Renal pelvis (tissue), 4 donors: ENCODE data around the gene IKZF1. TPM values are rescaled to one million over a fixed set of nuclear protein-coding genes. Genes with fewer than 3 reads are reported as not detected.

Experiments
- DNase-seq: peaks from one replicate; pipeline ENCODE4 v3.0.0-alpha.2; 2013
- polyA plus RNA-seq, 3 donors: library from polyadenylated mRNA; unstranded; fragments of 120-200 nt; gene quantifications; one replicate each; pipeline ENCODE4 v1.2.1, GENCODE V29; 2013; ENCODE audit not compliant: insufficient read length in 3 of 3

Gene IKZF1
- polyA plus RNA-seq, 3 donors: 0.94 to 1.8 (median 1.6) TPM

DNA sequence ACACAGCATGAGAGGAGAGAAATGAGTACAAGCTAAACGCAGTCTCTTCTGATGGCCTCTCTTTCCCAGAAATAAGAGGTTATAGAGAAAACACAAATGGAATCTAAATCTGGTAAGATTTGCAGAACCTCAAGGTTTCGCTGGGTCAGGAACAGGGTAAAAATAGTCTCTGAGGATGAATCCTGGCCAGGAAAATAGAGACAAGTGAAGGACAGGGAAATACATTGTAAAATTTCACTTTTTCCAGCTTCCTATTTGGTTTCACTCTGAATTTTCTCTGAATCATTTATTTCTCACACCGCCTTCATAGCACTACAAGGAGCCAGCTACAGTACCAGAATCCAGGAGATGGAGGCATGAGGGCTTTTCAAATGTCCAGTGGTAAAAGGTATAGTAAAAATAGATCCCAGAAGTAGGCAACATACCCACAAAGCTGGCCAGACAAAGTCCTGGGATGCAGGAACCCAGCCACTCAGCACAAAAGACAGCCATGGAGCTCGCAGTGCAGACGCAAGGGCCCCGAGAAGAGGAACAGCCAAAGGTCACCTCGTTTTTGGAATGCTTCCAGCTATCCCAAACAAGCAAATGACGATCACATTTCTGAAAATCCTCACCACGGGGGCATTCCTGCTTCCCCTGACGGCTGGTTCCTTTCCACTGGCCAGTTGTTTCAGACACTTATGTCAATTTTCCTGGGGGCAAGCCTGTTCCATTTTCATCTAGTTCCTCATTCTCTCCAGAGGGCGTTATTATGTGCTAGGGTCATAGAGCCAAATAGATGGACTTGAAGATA, 21.5 kb upstream of the IKZF1 start:
- no peak for DNase-seq

DNA sequence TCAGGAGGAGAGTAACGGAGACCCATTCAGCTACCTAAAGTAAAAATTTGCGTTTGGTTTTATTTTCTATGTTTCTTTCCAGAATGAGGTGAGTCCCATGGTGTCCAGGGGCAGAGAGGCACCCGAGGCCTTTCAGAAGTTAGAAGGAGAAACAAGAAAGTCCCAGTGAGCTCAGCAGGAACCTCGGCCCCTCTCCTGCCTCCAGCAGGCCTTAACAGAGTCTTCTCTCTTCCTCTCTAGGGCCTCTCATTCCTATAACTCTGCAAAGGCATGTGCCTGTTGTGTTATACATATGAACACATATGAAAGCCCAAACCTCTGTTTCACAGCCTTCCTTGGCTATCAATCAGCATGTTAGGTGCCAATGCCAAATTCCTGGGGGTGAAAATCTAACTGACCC, 20.8 kb upstream of the IKZF1 start:
- DNase-seq: no peak

DNA sequence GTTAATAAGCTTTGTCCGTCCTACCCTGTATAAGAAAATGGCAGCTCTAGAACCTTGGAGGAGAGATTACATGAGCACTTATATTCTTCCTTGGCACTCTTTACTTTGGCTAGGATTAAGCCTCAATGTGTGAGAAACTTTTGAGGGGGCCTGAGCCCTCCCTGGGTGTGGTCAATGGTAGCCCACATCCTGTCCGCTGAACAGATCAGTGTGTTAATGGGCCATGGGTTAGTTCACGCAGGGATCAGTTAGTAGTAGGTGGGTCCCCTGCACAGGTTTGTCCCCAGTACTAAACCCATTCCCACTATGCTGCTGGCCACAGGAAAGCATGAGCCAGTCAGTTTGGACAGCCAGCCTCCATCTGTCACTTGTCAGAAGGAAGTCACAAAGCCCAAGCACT, 20.2 kb upstream of the IKZF1 start:
- no peak for DNase-seq

DNA sequence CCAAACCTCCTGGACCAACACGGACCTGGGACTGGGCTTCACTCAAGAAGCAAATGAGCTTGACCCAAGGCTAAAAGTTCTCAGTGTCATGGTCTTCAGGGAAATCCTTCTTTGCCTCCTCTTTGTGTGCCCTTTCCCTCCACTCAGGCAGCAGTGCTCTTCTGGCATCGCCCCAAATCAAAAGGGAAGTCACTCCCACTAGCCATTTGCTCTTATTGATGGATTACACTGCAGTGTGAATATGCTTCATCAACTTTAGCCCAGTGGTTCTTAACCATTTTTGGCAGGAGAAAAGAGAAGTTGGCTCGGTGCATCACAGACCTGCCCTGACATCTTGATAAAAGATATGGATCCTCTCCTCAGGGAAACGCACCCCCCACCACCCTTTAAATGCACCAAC, 19.2 kb upstream of the IKZF1 start:
- no peak for DNase-seq

DNA sequence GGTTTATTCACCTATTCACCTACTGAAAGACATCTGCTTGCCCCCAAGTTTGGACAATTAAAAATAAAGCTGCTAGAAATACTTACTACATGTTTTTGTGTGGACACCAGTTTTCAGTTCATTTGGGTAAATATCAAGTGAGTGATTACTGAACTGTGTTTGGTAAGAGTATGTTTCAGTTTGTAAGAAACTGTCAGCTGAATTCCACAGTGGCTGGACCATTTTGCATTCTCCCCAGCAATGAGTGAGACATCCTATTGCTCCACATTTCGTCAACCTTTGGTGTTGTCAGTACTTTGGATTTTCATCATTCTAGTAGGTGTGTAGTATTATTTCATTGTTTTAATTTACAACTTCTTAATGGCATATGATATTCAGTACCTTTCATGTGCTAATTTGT, 17.4 kb upstream of the IKZF1 start:
- no peak for DNase-seq

DNA sequence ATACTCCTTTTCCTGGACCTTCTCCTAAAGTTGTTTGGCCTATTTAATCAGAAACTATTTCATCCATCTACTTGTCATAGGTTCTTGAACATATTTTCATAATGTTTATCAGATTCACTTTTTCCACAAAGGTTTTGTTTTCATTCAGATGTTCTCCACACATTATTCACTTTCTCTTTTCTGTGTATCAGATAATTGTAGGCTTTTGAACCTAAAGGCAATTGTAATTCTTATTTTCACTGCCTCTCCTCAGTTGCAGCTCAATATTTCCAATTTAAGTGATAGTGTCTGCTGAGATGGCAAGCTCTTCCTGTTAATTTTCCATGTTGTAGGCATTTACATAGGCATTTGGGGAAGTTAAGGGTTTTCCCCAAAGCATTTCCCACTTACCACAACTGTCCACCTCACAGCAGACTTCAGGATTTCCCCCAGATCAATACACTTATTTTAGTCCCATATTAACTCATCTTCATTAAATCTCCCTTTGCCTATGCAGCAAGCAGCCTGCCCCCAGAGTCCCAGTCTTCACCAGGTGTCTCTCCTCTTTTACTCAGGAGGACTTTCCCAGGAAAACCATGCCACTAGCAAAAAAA, 12.3 kb upstream of the IKZF1 start:
- no peak for DNase-seq

DNA sequence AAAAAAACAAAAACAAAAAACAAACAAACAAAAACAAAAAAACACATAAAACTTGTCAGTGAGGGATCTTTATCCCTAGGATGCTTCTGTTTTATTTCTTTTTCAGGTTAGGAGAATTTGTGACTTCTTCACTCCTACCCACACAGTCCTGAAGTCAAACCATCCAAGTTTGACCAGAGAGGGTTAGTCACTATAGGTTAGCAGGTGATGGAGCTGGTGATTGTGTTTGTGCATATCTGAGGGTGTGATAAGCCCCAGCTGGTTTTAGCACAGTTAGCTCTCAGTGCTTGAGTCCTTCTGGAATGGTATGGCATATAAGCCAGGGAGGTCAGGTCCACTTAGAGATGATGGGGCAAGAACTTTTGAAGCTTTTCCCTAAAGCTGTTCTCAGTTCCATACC, 11.8 kb upstream of the IKZF1 start:
- no peak for DNase-seq

DNA sequence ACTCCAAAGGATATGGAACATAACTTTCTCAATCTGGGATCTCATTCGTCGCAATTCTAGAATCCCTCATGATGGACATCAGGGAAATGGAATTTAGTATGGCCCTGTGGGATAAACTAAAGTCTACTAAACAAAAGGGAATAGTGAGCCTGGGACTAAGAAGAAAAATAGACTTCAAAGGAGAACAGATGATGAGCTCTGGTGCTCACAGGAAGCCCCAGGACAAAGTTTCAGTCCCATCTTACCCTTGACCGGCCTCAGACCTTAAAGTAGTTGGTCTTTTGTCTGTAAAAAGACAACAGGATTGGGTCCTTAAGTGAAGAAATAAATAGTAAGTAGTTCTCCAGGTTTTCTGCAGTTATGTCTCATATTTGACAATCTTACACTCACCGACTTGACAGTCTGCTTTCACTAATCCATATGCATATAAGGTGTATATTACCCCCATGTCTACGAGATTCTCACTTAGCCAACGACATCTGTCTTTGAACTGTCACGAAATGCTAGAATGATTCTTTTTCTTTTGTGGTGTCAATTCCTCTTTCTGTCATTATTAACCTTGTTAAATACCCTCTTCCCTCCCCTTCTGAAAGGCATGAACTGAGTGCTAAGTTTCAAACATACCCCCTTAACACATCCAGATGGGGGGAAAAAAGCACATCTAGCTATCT, 10.9 kb upstream of the IKZF1 start:
- no peak for DNase-seq

DNA sequence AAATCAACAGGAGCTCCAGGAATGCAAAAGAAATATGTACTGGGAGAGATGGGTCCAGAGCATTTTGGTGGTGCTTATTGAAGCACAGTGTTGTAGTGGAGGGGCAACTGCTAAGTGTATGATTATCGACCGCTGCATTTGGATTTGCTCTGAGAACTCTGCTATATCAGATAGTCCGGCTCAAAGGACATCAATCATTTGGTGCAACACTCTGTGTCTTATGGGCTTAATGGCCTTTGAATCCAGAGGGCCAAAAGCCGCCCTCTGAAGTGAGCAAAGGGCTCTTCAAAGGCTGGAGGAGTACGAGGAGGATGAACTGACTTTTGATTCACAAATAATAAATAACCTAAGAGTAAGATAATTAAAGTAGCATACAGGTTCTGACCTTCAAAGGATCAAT, 9.4 kb upstream of the IKZF1 start:
- DNase-seq: no peak

DNA sequence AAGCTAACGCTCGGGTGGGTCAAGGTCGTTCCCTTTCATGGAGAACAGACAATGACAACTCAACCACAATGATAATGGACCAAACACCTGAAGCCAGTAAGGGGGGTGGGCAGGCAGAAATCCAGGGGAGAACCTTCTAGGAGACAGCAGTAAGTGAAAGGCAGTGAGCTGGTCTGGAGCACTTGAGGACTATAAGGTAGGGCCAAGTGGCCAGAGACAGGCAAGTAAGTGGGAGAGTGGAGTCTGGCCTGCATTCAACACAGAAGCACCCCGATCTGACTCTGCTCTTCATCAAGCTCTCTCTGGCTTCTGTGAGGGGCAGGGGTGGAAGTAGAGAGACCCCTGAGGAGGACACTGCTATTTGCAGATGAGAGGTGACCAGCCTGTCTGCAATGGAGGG, 7.7 kb upstream of the IKZF1 start:
- DNase-seq: no peak

DNA sequence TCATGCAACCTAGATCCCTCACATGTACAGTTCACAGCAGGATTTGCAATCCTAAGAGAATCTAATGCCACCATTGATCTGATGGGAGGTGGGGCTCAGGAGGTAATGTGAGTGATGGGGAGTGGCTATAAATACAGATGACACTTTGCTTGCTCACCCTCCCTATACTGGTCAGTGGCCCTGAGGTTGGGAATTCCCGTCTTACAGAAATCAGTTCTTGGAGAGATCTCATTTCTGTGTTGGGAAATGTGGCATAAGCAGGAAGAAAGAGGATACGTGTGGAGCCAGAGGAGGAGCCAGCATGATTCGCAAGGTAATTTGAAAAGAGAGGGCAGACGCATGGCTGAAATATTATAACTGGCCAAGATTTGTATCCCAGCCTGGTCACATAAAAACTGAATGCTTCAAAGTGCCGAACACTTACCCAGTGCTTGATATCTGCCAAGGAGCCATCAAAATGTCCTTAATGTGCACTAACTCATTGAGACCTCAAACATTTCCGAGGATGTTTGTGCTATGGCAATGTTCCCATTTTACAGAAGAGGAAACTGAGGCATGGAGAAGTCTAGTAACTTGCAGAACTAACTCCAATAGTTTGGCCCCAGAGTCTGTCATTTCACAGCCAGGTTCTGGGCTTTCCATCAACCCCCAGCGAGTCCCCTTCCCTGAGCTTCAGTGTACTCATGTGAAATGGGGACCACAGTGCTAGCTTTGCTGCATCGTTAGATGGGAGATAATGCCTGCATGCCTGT, 5.5 kb upstream of the IKZF1 start:
- no peak for DNase-seq

DNA sequence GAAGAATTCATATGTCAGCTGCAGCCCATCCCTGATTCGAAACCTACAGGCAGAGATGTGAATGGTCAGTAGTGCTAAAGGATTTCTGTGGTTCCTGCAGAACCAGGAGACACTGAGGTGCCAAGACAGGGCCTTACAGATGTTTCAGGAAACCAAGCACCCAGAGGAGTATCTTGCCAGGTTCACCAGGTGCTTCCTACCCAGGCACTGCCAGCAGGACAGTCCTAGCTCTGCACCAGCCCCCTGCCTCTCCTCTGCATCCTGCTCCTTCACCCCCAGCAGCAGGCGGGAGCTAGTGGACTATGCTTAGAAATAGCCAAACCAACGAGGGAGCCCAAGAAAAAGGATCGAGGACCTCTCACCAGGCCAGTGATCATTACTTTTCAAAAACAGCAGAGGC, 4.2 kb upstream of the IKZF1 start:
- DNase-seq: no peak

DNA sequence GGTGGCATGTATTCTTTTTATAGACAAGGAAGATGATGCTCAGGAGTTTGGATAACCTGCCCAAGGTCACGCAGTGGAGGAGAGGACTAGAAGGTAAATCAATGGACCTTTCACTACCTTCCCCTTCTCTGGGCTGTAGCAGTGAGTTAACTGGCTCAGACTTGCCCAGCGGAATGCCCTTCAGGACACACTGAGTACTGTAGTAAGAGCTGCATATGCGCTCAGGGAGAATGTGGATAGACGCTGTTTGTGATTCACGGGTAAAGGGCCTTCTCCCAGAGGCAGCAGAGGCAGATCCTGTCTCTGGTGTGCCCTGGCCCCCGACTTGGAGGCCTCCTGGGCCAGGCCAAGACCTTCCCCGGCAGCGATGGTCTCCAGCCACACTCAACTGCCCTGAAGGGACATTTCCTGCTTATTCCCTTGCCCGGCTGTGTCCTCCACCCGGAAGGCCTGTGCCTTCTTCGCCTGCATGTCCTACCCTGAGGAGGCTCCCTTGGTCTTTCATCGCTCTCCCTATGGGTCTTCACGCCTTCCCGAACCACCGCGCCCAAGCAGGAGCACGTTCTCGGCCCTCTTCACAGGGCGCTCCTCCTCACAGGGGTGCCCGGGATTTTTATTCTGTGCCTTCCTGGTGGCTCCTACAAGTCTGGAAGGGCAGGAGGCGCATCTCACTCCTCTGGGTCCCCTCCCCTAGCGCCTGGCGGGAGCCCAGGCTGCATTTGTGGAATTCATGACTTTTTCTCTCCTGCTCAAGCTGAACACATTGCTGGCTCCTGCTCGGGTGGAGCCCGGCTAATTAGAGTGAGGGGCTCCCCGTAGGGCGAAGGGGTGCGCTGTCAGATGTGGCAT, 1.8 kb upstream of the IKZF1 start:
- DNase-seq: no peak

DNA sequence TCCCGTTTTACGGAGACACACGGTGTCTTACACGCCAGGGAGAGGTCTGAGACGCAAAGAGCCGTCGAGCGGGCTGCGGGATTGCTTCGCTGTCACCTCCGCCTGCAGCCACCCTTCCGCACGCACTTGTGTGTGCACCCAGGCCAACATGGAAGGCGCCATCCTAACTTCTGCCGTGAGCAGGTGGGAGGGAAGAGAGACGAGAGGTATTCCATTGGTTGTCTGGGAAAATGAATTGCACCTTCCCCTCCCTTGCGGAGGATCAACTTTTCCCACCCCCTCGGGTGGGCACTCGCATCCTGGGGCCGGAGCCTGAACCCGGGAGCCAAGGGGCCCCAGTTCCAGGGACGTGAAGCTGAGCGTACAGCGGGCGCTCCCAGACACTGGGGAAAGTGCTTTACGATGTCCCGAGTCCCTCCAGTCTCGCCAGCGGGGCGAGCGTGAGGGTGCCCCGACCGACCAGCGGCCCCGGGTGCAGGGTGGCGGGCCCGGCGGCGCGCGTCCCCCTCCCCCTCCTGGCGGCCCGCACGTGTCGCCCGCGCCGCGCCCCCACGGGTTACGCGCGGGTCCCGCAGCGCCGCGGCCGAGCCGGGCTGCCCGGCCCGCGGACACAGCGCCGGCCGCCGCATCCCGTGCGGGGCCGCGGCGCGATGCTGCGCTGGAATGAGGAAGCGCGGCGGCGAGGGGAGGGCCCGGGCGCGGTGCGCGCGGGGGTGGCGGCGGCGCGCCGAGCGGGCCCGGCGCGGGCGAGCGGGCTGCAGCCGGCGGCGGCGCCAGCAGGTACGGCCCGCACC, 984 bp upstream of the IKZF1 start:
- DNase-seq: no peak

DNA sequence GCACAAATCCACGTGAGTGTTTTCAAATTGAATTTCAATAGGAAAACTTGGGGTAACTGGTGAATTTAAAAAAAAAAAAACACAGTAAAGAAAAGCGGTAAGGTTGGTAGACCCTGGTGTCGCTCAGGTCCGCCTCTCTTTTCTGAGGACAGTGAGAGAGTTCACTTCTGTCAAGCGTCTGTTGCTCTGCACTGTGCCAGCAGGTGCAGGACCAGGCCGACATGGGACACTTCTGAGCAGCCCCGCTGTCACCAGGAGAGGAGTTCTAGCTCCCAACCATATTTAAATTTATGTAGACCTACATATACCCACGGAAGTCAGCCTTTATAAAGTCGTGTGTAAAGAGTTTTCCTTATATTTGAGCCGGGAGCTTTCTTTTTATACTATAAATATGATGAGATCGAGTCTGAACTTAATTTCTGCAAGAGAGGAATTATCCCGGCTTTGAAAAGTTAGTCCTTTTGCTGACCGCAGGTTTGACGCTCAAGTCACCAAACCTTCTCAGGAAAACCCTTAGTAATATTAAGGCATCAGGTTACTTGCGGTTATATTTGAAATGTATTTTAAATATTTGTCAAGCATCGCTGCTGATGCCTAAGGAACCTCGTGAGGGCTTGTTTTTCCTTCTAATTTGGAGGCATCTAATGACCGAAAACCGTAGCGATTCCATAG, 531 bp downstream of the IKZF1 start:
- DNase-seq: no peak

DNA sequence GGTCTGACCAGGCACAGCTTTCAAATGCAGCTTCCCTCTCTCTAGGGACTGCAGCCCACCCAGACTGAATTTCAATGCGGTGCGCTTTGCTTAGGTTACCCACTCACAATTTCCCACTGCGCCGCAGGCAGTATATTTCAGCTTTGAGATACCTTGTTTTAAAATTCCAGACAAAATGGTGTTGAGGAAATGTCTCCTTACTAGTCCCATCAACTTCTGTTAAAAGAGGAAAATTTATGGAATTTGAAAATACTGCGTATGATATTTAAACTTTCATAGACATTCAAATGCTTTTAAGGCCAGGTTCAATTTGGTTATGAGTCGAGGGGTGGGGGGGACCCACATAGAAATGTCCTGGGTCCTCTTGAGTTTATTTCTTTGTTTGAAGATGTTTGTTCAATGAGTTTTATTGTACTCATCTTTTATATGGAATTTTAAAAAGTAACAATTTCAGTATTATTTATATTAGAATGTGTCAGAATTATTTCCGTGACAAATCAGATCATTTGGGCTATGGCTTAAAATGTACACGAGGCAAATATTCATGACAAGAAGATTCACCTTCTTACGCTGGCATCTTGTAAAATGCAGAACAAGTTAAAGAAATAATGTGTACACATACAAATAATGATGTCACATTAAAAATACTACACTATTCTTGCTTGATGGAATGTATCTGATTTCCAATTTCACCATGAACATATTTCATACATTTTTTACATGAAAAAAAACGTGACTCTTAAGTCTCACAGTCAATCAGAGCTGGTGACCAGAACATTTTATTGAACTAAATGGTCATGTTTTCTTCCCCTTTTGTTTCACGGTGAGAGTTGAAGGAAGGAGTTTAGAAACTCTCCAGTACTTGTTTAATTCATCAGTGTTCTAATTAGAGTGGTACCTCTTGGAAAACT, 1.3 kb downstream of the IKZF1 start:
- no peak for DNase-seq

DNA sequence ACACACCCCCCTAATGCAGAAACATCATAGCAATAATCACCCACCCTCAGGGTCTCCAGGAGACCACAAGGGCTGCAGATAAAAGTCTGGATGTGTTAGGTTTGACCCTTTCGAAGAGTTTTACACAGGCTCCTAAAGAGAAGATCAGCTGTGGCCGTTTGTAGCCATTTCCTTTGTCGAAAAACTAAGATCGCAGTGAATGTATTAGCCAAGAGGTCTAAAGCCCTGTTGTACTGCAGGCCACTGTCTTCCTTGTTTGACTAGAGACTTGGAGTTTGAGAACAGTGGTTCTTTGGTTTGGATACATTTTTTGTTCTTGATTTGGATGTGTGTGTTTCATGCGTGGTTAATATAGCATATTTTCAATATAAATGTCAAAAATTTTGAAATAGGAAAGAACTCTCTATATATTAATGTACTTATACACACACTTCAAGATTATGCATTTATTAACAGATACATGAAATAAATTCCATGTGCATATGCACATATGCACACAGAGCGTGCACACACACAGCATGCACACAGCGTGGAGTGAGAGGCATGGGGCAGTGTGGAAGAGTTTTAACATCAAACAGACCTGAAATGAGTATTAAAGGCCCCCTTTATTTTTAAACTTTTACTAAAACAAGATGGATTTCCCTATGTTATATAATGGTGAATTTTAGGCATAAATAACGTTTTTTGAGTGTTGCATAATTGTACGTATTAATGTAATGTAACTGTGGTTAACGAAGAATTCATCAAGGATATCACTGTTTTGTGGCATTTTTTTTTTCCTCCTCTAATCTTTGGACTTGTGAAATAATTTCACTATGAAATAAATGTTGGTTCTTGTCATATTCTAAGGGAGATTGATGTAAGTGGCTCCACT, 2.2 kb downstream of the IKZF1 start:
- DNase-seq: no peak
